ENCODE measurements around the gene PGBD1. TPM values are rescaled to one million over a fixed set of nuclear protein-coding genes. Genes with fewer than 3 reads are reported as not detected.

PGBD1 gene
- total RNA-seq, 1 donor from 2014 or later: 3.1 TPM

DNA sequence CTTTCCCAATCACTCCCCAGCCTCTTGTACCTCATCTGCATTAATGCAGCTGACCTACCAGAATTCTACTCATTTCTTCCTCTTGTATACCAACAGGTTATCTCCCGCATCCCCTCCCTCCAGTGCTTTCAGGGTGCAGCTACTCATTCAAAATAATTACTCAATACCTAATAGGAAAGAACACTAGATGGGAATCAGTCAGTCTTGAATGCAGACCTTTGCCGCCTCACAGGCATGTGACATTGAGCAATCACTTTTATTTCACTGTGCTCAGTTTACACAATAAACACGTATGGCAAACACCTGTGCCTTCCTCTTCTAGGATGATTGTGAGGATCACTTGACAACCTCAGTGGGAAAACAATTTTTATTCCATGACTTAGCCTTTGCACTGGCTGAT lies 41.3 kb downstream of the PGBD1 start:
- Histone ChIP-seq H3K27ac (no peak overlapping the region), H3K4me1 (no peaks in the 10 kb centered on the region), H3K4me3 (no peak overlapping the region), H3K36me3 (peaks cover 15% of the 10 kb centered on the region), H3K27me3 (no peaks in the 10 kb centered on the region), H3K9me3 (peaks cover 17% of the 10 kb centered on the region)
- TF ChIP-seq, protein P1, sequence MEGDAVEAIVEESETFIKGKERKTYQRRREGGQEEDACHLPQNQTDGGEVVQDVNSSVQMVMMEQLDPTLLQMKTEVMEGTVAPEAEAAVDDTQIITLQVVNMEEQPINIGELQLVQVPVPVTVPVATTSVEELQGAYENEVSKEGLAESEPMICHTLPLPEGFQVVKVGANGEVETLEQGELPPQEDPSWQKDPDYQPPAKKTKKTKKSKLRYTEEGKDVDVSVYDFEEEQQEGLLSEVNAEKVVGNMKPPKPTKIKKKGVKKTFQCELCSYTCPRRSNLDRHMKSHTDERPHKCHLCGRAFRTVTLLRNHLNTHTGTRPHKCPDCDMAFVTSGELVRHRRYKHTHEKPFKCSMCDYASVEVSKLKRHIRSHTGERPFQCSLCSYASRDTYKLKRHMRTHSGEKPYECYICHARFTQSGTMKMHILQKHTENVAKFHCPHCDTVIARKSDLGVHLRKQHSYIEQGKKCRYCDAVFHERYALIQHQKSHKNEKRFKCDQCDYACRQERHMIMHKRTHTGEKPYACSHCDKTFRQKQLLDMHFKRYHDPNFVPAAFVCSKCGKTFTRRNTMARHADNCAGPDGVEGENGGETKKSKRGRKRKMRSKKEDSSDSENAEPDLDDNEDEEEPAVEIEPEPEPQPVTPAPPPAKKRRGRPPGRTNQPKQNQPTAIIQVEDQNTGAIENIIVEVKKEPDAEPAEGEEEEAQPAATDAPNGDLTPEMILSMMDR (IDR thresholded peaks at IDR 0.05): no peak
- ATAC-seq (no peak), DNase-seq (no peak)
- intact Hi-C loops (cut with DNase I): no loop called here

DNA sequence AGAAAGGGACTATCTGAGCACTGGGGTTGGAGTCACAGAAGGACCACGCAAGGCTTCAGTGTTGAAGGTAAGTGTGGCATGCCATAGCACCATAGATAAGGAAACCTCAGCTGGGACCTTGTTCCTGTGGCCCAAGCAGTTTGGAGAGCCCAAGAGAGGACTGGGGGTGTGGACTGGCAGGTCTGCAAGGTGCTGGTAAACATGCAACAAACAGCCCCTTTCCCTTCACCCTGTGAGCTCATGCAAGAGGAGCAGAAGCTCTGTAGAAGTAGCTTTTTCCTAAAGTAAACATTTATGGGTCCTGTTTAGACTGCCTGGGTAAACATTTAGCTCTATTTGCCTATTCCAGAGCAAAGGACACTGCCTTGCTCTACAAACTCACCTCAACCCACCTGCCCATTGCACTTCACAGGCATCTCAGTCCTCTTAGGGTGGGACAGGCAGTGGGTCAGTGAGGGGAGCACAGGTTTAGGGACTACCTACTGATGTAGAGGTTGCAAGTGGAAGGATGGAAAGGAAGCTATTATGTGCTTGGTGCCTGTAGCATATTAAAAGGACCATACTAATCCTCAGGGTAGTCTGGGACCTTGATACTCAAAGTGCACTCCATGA lies 42.5 kb downstream of the PGBD1 start:
- ATAC-seq: no peak
- TF ChIP-seq, protein P1 (IDR thresholded peaks at IDR 0.05): no peak
- H3K27me3 ChIP-seq: no peaks in the 10 kb centered on the region
- no peak overlapping the region for H3K27ac ChIP-seq
- no peak for DNase-seq
- H3K4me3 ChIP-seq: no peak overlapping the region
- H3K9me3 ChIP-seq: peaks cover 17% of the 10 kb centered on the region
- no peaks in the 10 kb centered on the region for H3K4me1 ChIP-seq
- peaks cover 15% of the 10 kb centered on the region for H3K36me3 ChIP-seq
- intact Hi-C loops (cut with DNase I): no loop called here

DNA sequence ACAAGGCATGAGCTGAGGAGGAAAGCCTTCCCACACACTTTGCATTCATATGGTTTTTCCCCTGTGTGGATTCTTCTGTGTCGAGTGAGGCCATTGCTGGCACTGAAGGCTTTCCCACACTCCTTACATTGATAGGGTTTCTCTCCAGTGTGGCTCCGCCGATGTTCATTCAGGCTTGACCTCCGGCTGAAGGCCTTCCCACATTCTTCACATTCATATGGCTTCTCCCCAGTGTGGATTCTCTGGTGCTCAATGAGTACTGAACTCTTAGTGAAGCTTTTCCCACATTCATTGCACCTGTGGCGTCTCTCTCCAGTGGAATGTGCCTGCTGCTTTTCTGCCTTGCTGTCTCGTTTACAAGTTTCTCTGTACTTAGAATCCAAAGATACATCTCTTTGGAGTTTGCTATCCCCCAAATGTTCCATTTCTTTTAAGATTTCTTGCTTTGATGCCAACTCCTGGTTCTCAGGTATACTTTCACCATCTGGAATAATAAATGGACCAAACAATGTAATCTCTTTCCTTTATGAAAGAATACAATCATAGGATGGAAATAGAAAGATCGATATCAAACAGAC lies 45.1 kb downstream of the PGBD1 start:
- DNase-seq (no peak), ATAC-seq (no peak)
- Histone ChIP-seq H3K4me1 (no peaks in the 10 kb centered on the region), H3K36me3 (peaks cover 15% of the 10 kb centered on the region), H3K27ac (no peak overlapping the region), H3K9me3 (peaks cover 17% of the 10 kb centered on the region), H3K27me3 (no peaks in the 10 kb centered on the region), H3K4me3 (no peak overlapping the region)
- TF ChIP-seq, protein P1 (IDR thresholded peaks at IDR 0.05): no peak
- intact Hi-C loops (cut with DNase I): no loop called here

GRCh38 chr6:28330041-28330440 lies 48.7 kb downstream of the PGBD1 start:
- Histone ChIP-seq H3K4me3 (no peak overlapping the region), H3K36me3 (peaks cover 15% of the 10 kb centered on the region), H3K4me1 (peaks cover 6% of the 10 kb centered on the region), H3K9me3 (peaks cover 17% of the 10 kb centered on the region), H3K27ac (no peak overlapping the region), H3K27me3 (no peaks in the 10 kb centered on the region)
- ATAC-seq (no peak), DNase-seq (no peak)
- TF ChIP-seq, protein P1 (IDR thresholded peaks at IDR 0.05): no peak
- intact Hi-C loops (cut with DNase I): no loop called here

GRCh38 chr6:28333047-28333446 lies 51.7 kb downstream of the PGBD1 start:
- DNase-seq (no peak), ATAC-seq (no peak)
- H3K4me3 ChIP-seq: no peak overlapping the region
- TF ChIP-seq, protein P1 (IDR thresholded peaks at IDR 0.05): no peak
- intact Hi-C loops (cut with DNase I): no loop called here
- no peak overlapping the region for H3K27ac ChIP-seq
- H3K9me3 ChIP-seq: no peaks in the 10 kb centered on the region
- no peaks in the 10 kb centered on the region for H3K27me3 ChIP-seq
- peaks cover 12% of the 10 kb centered on the region for H3K4me1 ChIP-seq
- H3K36me3 ChIP-seq: no peaks in the 10 kb centered on the region
